Spinal cord (tissue), 10 donors: Measurements from ENCODE around the gene LHFPL4. TPM values are rescaled to one million over a fixed set of nuclear protein-coding genes. Genes with fewer than 3 reads are reported as not detected.
"Not testable (repeated sequence)": the region's sequence is repeated elsewhere in the genome, so short reads cannot be mapped to it uniquely, and the experiment has no call there.

Source experiments
- DNase-seq, 6 donors: peaks; one replicate each; pipeline versions ENCODE4 v3.0.0 to v3.0.0-alpha.2; 2013 to 2015; ENCODE audit warnings: low spot score in 6 of 6, low read depth in 4 of 6
- H3K27ac ChIP-seq: one replicate; pipeline ENCODE4 v1.5.1; 2013; ENCODE audit warnings: low read depth, low read length, control low read depth
- H3K27me3 ChIP-seq: one replicate; pipeline ENCODE4 v1.6.1; 2013; ENCODE audit warnings: low read length; ENCODE audit not compliant: control insufficient read depth, insufficient read depth
- H3K36me3 ChIP-seq: one replicate; pipeline ENCODE4 v1.6.1; 2013; ENCODE audit warnings: low read length; ENCODE audit not compliant: control insufficient read depth, insufficient read depth
- H3K4me1 ChIP-seq: one replicate; pipeline ENCODE4 v1.6.1; 2013; ENCODE audit warnings: low read length; ENCODE audit not compliant: control insufficient read depth, insufficient read depth
- H3K4me3 ChIP-seq: one replicate; pipeline ENCODE4 v1.5.1; 2013; ENCODE audit warnings: low read depth, low read length, control low read depth
- H3K9me3 ChIP-seq: one replicate; pipeline ENCODE4 v1.6.1; 2013; ENCODE audit warnings: low read length; ENCODE audit not compliant: control insufficient read depth, insufficient read depth
- WGBS: methylation state at CpG from one replicate; pipeline ENCODE4 v1.1.5; 2013; ENCODE audit warnings: missing lambda C conversion rate; ENCODE audit not compliant: insufficient coverage; 5-methylcytosine and 5-hydroxymethylcytosine counted together
- long read RNA-seq, 4 donors: transcript quantifications; one replicate each; lab custom pipeline, GENCODE V29; 2026
- polyA plus RNA-seq, 2 donors: library from polyadenylated mRNA; unstranded; fragments of 120-200 nt; gene quantifications; one replicate each; pipeline ENCODE4 v1.2.1, GENCODE V29; 2013; ENCODE audit not compliant: insufficient read length in 2 of 2
- total RNA-seq, 2 donors: library from RNA; depleted of rRNA in 1 of 2; stranded (reverse); fragments of 120-200 nt in 1 of 2; fragments of >200 nt in 1 of 2; gene quantifications; one replicate each; pipeline versions ENCODE4 v1.2.3 to v1.2.4, GENCODE V29; 2013 to 2014
- donor health status: healthy.

The LHFPL4 gene
- 10 to 100 TPM in 1 of 2 donors, 1 to 10 TPM in 1; 6.1 to 14.5 TPM for total RNA-seq
- polyA plus RNA-seq, result 10 to 100 TPM; 33.3 to 37.4 TPM
- long read RNA-seq, donor 1, result 0 reads
- long read RNA-seq, donor 2, partial matches to known transcripts, result 0 of 1 reads
- long read RNA-seq, donor 2, other reads (novel, unspliced or antisense), result 0 of 1 reads
- long read RNA-seq, donor 3, partial matches to known transcripts, result 0 of 2 reads
- long read RNA-seq, donor 3, other reads (novel, unspliced or antisense), result 0 of 2 reads
- long read RNA-seq, donor 4, result 0 reads

DNA sequence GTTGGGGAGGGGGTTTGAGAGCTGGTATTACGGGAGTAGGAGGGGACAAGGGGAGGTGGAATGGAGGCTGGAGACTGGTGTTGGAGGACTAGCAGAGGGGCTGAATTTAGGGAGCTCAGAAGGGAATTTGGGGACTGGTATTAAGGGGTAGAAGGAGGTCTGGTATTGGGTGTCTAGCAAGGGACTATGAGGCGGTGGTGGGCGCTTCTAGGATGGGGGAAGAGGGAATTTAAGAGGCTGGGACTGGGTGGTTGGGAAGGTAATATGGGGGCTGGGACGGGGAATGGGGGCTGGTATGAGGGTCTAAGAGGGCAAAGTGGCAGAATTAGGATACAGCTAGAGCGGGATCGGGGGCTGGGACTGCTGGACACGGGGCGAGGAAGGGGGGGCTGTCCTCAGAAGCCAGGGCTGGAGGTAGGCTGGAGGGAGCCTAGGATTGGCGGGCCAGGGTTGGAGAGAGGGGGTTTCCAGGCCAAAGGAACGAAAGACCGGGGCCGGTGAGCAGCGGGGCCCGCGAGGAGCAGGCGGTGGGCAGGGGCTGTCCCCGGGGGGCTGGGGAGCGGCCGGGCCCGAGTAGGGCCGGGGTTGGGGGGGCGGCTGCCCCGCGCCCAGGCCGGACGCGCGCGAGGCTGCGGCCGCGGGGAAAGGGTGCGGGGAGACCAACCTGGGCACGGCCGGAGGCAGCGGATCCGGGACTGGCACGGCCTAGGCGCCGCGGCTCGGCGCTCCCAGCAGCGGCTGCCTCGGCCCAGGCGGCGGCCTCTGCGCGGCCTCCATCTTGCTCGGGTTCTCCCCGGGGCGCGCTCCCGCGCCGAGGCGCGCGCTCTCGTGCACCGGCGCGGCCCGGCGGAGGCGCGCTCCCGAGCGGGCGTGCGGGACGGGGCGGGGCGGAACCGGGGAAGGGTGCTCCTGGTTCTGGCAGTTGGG, at the start of gene LHFPL4:
LHFPL4 (minus strand) TSS at position 802 of the 927 bp plus-strand sequence. CDS start 1,143 bp downstream, outside the sequence.
- peaks cover 3% of the 10 kb centered on the region for H3K36me3 ChIP-seq
- H3K4me1 ChIP-seq, result peaks cover 15% of the 10 kb centered on the region
- peaks cover 11% of the 10 kb centered on the region for H3K27me3 ChIP-seq
- no peaks in the 10 kb centered on the region for H3K9me3 ChIP-seq
- H3K27ac ChIP-seq, result no peak within 1 kb of the TSS
- peak within 1 kb of the TSS; percentile 36 for H3K4me3 ChIP-seq
- peak in 4 of 6 donors; percentile 11 to 80 (median 54) for DNase-seq
- WGBS, result under 1% methylated on average over 75 of the region's 75 CpGs

DNA sequence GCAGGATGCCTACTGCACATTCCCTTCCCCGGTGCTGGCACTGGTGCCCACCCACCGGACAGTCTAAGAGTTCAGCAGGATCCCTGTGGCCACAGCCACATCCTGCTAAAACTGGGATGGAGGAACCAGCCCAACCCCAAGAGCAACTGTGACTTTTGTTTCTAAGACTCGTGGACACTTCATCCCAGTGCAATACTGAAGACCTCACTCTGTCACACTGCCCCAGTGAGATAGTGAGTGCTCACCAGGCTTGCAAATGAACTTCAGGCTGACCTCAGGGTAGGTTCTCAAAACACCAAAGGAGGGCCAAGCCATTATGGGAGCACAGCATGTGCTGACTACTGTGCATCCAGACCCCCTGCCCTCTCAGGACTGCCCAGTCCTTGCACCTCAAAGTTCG, 49.0 kb upstream of the LHFPL4 start:
- H3K4me1 ChIP-seq, result peaks cover 5% of the 10 kb centered on the region
- H3K27ac ChIP-seq, result no peak overlapping the region
- no peak overlapping the region for H3K4me3 ChIP-seq
- no peaks in the 10 kb centered on the region for H3K36me3 ChIP-seq
- DNase-seq, result no peak
- H3K27me3 ChIP-seq, result no peaks in the 10 kb centered on the region
- 84% methylated on average over 3 of the region's 4 CpGs for WGBS
- peaks cover 2% of the 10 kb centered on the region for H3K9me3 ChIP-seq

GRCh38 chr3:9601006-9601581, 47.5 kb upstream of the LHFPL4 start:
- not testable (repeated sequence) for H3K36me3 ChIP-seq, H3K4me1 ChIP-seq, H3K27me3 ChIP-seq, H3K27ac ChIP-seq, H3K9me3 ChIP-seq, H3K4me3 ChIP-seq, DNase-seq
- 75% methylated on average over 20 of the region's 24 CpGs for WGBS

- no peak overlapping the region for H3K27ac ChIP-seq
- peak in 3 of 6 donors; percentile 13 to 49 (median 44) for DNase-seq
- no peaks in the 10 kb centered on the region for H3K27me3 ChIP-seq
- H3K4me3 ChIP-seq, result no peak overlapping the region
- 2% methylated on average over 41 of the region's 42 CpGs for WGBS
- peaks cover 5% of the 10 kb centered on the region for H3K4me1 ChIP-seq
- no peaks in the 10 kb centered on the region for H3K36me3 ChIP-seq
- H3K9me3 ChIP-seq, result peaks cover 2% of the 10 kb centered on the region
These were observed 47.0 kb upstream of the LHFPL4 start for GRCh38 chr3:9600597-9600996.

DNA sequence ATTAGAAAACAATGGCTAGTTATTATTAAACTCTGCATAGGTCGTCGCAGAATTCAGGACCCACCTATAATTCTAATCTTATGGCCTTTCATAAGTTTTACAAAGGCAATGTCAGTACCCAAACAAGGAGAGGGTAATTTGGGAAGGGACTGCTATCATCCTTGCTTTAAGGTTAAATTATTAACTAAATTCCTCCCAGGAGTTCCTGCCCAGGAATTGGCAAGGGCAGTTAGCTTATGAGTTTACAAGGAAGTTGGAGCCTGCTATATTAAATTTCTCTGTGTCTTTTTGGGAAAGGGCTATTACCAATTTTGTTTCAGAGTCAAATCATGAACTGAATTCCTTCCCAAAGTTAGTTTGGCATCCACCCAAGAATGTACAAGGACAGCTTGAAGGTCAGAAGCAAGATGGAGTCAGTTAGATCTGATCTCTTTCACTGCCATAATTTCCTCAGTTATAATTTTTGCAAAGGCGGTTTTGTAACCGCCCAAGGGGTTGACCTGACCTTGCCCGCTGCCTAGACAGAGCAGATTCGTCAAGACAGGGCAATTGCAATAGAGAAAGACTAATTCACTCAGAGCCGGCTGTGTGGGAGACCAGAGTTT, 45.3 kb upstream of the LHFPL4 start:
- no peak for DNase-seq
- Histone ChIP-seq H3K9me3 (peaks cover 2% of the 10 kb centered on the region), H3K27ac (no peak overlapping the region), H3K27me3 (no peaks in the 10 kb centered on the region), H3K4me3 (no peak overlapping the region), H3K36me3 (no peaks in the 10 kb centered on the region), H3K4me1 (peaks cover 5% of the 10 kb centered on the region)
- 80% methylated on average over 2 of the region's 7 CpGs for WGBS

GRCh38 chr3:9595877-9596276, 42.3 kb upstream of the LHFPL4 start:
- Histone ChIP-seq H3K36me3 (no peaks in the 10 kb centered on the region), H3K4me3 (no peak overlapping the region), H3K27me3 (no peaks in the 10 kb centered on the region), H3K4me1 (peaks cover 2% of the 10 kb centered on the region), H3K9me3 (peaks cover 2% of the 10 kb centered on the region), H3K27ac (no peak overlapping the region)
- DNase-seq, result no peak

DNA sequence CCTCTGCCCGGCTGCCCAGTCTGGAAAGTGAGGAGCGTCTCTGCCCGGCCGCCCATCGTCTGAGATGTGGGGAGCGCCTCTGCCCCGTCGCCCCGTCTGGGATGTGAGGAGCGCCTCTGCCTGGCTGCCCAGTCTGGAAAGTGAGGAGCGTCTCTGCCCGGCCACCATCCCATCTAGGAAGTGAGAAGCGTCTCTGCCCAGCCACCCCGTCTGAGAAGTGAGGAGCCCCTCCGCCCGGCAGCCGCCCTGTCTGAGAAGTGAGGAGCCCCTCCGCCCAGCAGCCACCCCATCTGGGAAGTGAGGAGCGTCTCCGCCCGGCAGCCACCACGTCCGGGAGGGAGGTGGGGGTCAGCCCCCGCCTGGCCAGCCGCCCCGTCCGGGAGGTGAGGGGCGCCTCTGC, 38.2 kb upstream of the LHFPL4 start:
- not testable (repeated sequence) for H3K9me3 ChIP-seq, H3K4me1 ChIP-seq, H3K36me3 ChIP-seq, H3K27ac ChIP-seq, H3K27me3 ChIP-seq, H3K4me3 ChIP-seq, DNase-seq
- 100% methylated on average over 5 of the region's 28 CpGs for WGBS

GRCh38 chr3:9590282-9590791, 36.7 kb upstream of the LHFPL4 start:
- Histone ChIP-seq H3K27me3 (no peaks in the 10 kb centered on the region), H3K36me3 (no peaks in the 10 kb centered on the region), H3K9me3 (no peaks in the 10 kb centered on the region), H3K4me1 (no peaks in the 10 kb centered on the region), H3K4me3 (no peak overlapping the region), H3K27ac (no peak overlapping the region)
- DNase-seq, result no peak
- WGBS, result 79% methylated on average over 8 of the region's 8 CpGs

DNA sequence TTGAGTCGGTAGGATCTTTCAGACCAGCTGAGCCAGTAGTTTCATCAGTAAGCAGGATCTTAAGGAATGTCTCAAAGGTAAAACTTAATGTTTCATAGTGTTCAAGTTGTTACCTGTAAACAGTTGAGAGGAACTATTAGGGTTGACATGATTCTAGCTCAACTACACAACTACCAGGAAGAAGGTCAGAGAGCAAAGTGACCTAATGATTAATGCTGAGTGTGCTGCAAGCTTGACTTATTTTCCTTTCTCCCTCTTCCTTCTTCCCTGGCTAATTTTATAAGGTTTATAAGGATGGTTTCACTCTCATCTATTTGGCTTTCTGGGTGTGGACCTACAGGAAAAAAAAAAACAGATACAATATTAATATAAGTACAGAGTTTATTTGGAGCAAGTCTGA, 30.2 kb upstream of the LHFPL4 start:
- no peaks in the 10 kb centered on the region for H3K27me3 ChIP-seq
- DNase-seq, result no peak
- peaks cover 2% of the 10 kb centered on the region for H3K4me1 ChIP-seq
- H3K36me3 ChIP-seq, result no peaks in the 10 kb centered on the region
- no peak overlapping the region for H3K4me3 ChIP-seq
- H3K9me3 ChIP-seq, result no peaks in the 10 kb centered on the region
- no peak overlapping the region for H3K27ac ChIP-seq
- WGBS, result 67% methylated on average over 1 of the region's 1 CpG
